Stimulated activated CD8-positive, alpha-beta memory T cell treated with anti-CD3 and anti-CD28 coated beads, Interleukin-12 subunit alpha, Interleukin-12 subunit beta, amount 100 ng/mL, for 24 hours (primary cell): ENCODE data around the gene EDC4.
"Not testable (repeated sequence)": the region's sequence is repeated elsewhere in the genome, so short reads cannot be mapped to it uniquely, and the experiment has no call there.

ENCODE experiments used
- DNase-seq: peaks from one replicate; pipeline ENCODE4 v3.0.0-alpha.2; 2020; ENCODE audit errors: extremely low read depth

The EDC4 gene

GRCh38 chr16:67848118-67848517 lies 24.7 kb upstream of the EDC4 start:
- no peak for DNase-seq

- no peak for DNase-seq
Measured at GRCh38 chr16:67853670-67854069, 19.2 kb upstream of the EDC4 start.

GRCh38 chr16:67855789-67856188 lies 17.1 kb upstream of the EDC4 start:
- no peak for DNase-seq

GRCh38 chr16:67856927-67857546 lies 15.8 kb upstream of the EDC4 start:
- no peak for DNase-seq

GRCh38 chr16:67857547-67858233 lies 15.2 kb upstream of the EDC4 start:
- DNase-seq: no peak

- DNase-seq: no peak
Measured at GRCh38 chr16:67858500-67858899, 14.4 kb upstream of the EDC4 start.

GRCh38 chr16:67860589-67861398 lies 12.1 kb upstream of the EDC4 start:
- no peak for DNase-seq

GRCh38 chr16:67861877-67862276 lies 11.0 kb upstream of the EDC4 start:
- no peak for DNase-seq

GRCh38 chr16:67862623-67863583 lies 9.9 kb upstream of the EDC4 start:
- DNase-seq: no peak

GRCh38 chr16:67864044-67864443 lies 8.8 kb upstream of the EDC4 start:
- DNase-seq: not testable (repeated sequence)

- DNase-seq: no peak
Measured at GRCh38 chr16:67864594-67864993, 8.3 kb upstream of the EDC4 start.

GRCh38 chr16:67865318-67865717 lies 7.5 kb upstream of the EDC4 start:
- no peak for DNase-seq

GRCh38 chr16:67868290-67868689 lies 4.6 kb upstream of the EDC4 start:
- DNase-seq: no peak

GRCh38 chr16:67869653-67870052 lies 3.2 kb upstream of the EDC4 start:
- no peak for DNase-seq

GRCh38 chr16:67871256-67871655 lies 1.6 kb upstream of the EDC4 start:
- DNase-seq: no peak

- DNase-seq: no peak
Measured at GRCh38 chr16:67872131-67872630, 671 bp upstream of the EDC4 start.

GRCh38 chr16:67873435-67874370 lies 851 bp downstream of the EDC4 start:
- DNase-seq: no peak

GRCh38 chr16:67874372-67874771 lies 1.5 kb downstream of the EDC4 start:
- DNase-seq: no peak

- DNase-seq: no peak
Measured at GRCh38 chr16:67877064-67877463, 4.2 kb downstream of the EDC4 start.

GRCh38 chr16:67878232-67878631 lies 5.4 kb downstream of the EDC4 start:
- DNase-seq: no peak
